ENCODE measurements around the gene MTAP. TPM values are rescaled to one million over a fixed set of nuclear protein-coding genes. Genes with fewer than 3 reads are reported as not detected.

MTAP gene
- total and polyA plus RNA-seq, 2 donors (not counting 1 experiment from before 2014, with no cell fraction given) = 9.8 to 38.4 TPM

DNA sequence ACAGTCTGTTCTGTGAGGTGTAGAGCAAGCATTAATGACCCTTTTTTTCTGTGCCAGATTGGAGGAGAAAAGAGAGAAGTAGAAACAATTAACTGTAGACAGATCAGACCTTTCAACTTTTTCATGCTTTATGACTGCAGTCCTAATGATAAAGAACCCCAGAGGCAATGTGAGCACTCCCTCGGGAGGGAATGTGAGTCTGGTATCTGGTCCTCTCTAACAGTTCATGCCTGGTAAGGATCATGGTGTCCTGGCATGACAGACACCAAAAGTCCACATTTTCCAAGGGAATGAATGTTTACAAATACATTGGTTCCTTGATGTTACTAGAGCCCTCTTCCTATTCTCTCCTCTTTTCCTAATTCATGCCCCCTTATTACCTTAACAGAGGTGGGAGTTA, 70.3 kb downstream of the MTAP start:
- Mint-ChIP-seq H3K27me3 (no peaks in the 10 kb centered on the region), H3K9me3 (ENCODE audit: insufficient read depth) (peaks cover 9% of the 10 kb centered on the region), H3K4me3 (no peak overlapping the region), H3K4me1 (peaks cover 5% of the 10 kb centered on the region), H3K27ac (no peak overlapping the region)
- intact Hi-C loops (cut with micrococcal nuclease) = no loop called here
- TF ChIP-seq EZH2 (IDR thresholded peaks at IDR 0.05; ENCODE audit: borderline replicate concordance, insufficient read depth, low read depth, low read length, poor library complexity, severe bottlenecking) = no peak
- TF ChIP-seq, protein P1, sequence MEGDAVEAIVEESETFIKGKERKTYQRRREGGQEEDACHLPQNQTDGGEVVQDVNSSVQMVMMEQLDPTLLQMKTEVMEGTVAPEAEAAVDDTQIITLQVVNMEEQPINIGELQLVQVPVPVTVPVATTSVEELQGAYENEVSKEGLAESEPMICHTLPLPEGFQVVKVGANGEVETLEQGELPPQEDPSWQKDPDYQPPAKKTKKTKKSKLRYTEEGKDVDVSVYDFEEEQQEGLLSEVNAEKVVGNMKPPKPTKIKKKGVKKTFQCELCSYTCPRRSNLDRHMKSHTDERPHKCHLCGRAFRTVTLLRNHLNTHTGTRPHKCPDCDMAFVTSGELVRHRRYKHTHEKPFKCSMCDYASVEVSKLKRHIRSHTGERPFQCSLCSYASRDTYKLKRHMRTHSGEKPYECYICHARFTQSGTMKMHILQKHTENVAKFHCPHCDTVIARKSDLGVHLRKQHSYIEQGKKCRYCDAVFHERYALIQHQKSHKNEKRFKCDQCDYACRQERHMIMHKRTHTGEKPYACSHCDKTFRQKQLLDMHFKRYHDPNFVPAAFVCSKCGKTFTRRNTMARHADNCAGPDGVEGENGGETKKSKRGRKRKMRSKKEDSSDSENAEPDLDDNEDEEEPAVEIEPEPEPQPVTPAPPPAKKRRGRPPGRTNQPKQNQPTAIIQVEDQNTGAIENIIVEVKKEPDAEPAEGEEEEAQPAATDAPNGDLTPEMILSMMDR (IDR thresholded peaks at IDR 0.05) = no peak
- no peak overlapping the region for H3K27ac ChIP-seq (ENCODE audit: low read length in 2 of 2)
- H3K9me3 ChIP-seq (ENCODE audit: control extremely low read depth in 1 of 3, control insufficient read depth in 2 of 3, insufficient read depth in 1 of 3, low read length in 2 of 3) = no peaks in the 10 kb centered on the region
- H2AFZ ChIP-seq (ENCODE audit: insufficient read depth, low read depth, low read length, poor library complexity, severe bottlenecking) = no peak overlapping the region
- ChIA-PET POLR2A (no interaction called here), CTCF (interaction anchor here (0.6 kb wide), 1 partner anchor 122 kb away, joined by 3 read pairs; the partner anchor contains the start of gene CDKN2B-AS1)
- no peaks in the 10 kb centered on the region for H4K20me1 ChIP-seq (ENCODE audit: control insufficient read depth, insufficient read depth, low read length, poor library complexity, severe bottlenecking)
- no peak for ATAC-seq (ENCODE audit: low read depth)
- no peaks in the 10 kb centered on the region for H3K27me3 ChIP-seq (replicated peaks in 1 of 4; ENCODE audit: control extremely low read depth in 1 of 4, control insufficient read depth in 3 of 4, insufficient read depth in 4 of 4, low read length in 3 of 4)
- H3K4me1 ChIP-seq (ENCODE audit: control insufficient read depth in 2 of 2, insufficient read depth in 2 of 2, low read length in 2 of 2) = no peaks in the 10 kb centered on the region
- H3K4me3 ChIP-seq (ENCODE audit: control extremely low read depth in 1 of 5, extremely low read depth in 1 of 5, insufficient read depth in 1 of 5, low read depth in 2 of 5, low read length in 4 of 5) = no peak overlapping the region
- H3K9ac ChIP-seq (ENCODE audit: low read length) = no peak overlapping the region
- H3K36me3 ChIP-seq (replicated peaks in 1 of 2; ENCODE audit: control extremely low read depth in 1 of 2, control insufficient read depth in 1 of 2, extremely low read depth in 1 of 2, insufficient read depth in 2 of 2, low read length in 1 of 2) = peaks cover 0 to 3% of the 10 kb centered on the region in 2 experiments
- H3K4me2 ChIP-seq (replicated peaks; ENCODE audit: low read depth, low read length, poor library complexity, severe bottlenecking) = no peak overlapping the region
- no peak for DNase-seq
- WGBS (ENCODE audit: insufficient coverage) = 80% methylated on average over 1 of the region's 1 CpG
- peaks cover 4% of the 10 kb centered on the region for H3K79me2 ChIP-seq (ENCODE audit: control insufficient read depth, insufficient read depth, low read length)

DNA sequence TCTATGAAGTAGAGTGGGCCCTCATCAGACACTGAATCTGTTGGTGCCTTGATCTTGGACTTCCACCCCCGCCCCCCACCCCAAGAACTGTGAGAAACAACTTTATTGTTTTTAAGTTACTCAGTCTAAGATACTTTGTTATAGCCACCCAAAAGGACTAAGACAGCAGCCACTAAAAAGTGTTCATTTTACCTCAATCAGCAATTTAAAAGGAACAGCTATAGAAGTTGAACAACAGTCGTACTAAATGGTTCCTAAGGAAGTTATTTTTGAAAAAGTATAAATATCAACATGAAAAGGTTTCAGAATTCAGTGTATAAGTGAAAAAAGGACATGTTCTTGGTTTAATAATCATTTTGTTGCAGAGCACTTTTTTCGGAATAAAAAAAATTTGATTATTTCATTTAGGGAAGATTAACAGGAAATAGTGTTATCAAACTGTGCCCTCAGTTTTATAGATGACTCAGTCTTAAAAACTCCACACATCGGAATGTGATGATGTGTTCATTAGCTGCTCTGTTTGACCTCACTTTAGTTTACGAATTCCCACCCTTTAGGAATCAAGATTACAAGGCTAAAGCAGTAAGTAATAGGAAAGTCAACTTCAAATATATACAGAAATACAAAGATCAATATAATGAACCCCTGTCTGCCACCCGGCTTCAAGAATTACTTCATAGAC, 71.2 kb downstream of the MTAP start:
- no peaks in the 10 kb centered on the region for H3K4me1 ChIP-seq (ENCODE audit: control insufficient read depth in 2 of 2, insufficient read depth in 2 of 2, low read length in 2 of 2)
- peaks cover 0 to 3% of the 10 kb centered on the region in 2 experiments for H3K36me3 ChIP-seq (replicated peaks in 1 of 2; ENCODE audit: control extremely low read depth in 1 of 2, control insufficient read depth in 1 of 2, extremely low read depth in 1 of 2, insufficient read depth in 2 of 2, low read length in 1 of 2)
- H4K20me1 ChIP-seq (ENCODE audit: control insufficient read depth, insufficient read depth, low read length, poor library complexity, severe bottlenecking) = no peaks in the 10 kb centered on the region
- H3K4me3 ChIP-seq (ENCODE audit: control extremely low read depth in 1 of 5, extremely low read depth in 1 of 5, insufficient read depth in 1 of 5, low read depth in 2 of 5, low read length in 4 of 5) = no peak overlapping the region
- intact Hi-C loops (cut with micrococcal nuclease) = no loop called here
- no peak overlapping the region for H3K4me2 ChIP-seq (replicated peaks; ENCODE audit: low read depth, low read length, poor library complexity, severe bottlenecking)
- no peak for DNase-seq
- no peaks in the 10 kb centered on the region for H3K9me3 ChIP-seq (ENCODE audit: control extremely low read depth in 1 of 3, control insufficient read depth in 2 of 3, insufficient read depth in 1 of 3, low read length in 2 of 3)
- H3K4me1 Mint-ChIP-seq = peaks cover 5% of the 10 kb centered on the region
- TF ChIP-seq, protein P1 (IDR thresholded peaks at IDR 0.05) = no peak
- no peak for TF ChIP-seq EZH2 (IDR thresholded peaks at IDR 0.05; ENCODE audit: borderline replicate concordance, insufficient read depth, low read depth, low read length, poor library complexity, severe bottlenecking)
- ChIA-PET POLR2A (interaction anchor here (0.6 kb wide), 1 partner anchor 55 kb away, joined by 9 read pairs; no protein-coding TSS in a partner anchor), CTCF (no interaction called here)
- no peak for ATAC-seq (ENCODE audit: low read depth)
- H3K27me3 Mint-ChIP-seq = no peaks in the 10 kb centered on the region
- no CpG with 5 or more reads among the region's 6 CpGs for WGBS (ENCODE audit: insufficient coverage)
- no peak overlapping the region for H3K27ac ChIP-seq (ENCODE audit: low read length in 2 of 2)
- H2AFZ ChIP-seq (ENCODE audit: insufficient read depth, low read depth, low read length, poor library complexity, severe bottlenecking) = no peak overlapping the region
- no peaks in the 10 kb centered on the region for H3K27me3 ChIP-seq (replicated peaks in 1 of 4; ENCODE audit: control extremely low read depth in 1 of 4, control insufficient read depth in 3 of 4, insufficient read depth in 4 of 4, low read length in 3 of 4)
- no peak overlapping the region for H3K4me3 Mint-ChIP-seq
- H3K79me2 ChIP-seq (ENCODE audit: control insufficient read depth, insufficient read depth, low read length) = peaks cover 4% of the 10 kb centered on the region
- peaks cover 9% of the 10 kb centered on the region for H3K9me3 Mint-ChIP-seq (ENCODE audit: insufficient read depth)
- no peak overlapping the region for H3K9ac ChIP-seq (ENCODE audit: low read length)
- H3K27ac Mint-ChIP-seq = no peak overlapping the region

Data from B cell (primary cell).